Testis (tissue), 2 donors: Measurements from ENCODE around the gene VWA5B1.

Experiments
- POLR2A ChIP-seq: fragments of 450-650 bp; IDR thresholded peaks from one replicate; pipeline ENCODE4 v1.6.1; 2017; ENCODE audit warnings: antibody characterized with exemption, mild to moderate bottlenecking, moderate library complexity
- TF ChIP-seq, protein P1 (sequence below), 3 experiments: fragments of 450-650 bp in 2 of 3; fragments of 200-600 bp in 1 of 3; sonication (generic) in 1 of 3; IDR thresholded peaks; one replicate each; pipeline ENCODE4 v1.5.1; 2016 to 2019; ENCODE audit warnings: antibody characterized with exemption in 3 of 3, mild to moderate bottlenecking in 2 of 3, moderate library complexity in 1 of 3

DNA sequence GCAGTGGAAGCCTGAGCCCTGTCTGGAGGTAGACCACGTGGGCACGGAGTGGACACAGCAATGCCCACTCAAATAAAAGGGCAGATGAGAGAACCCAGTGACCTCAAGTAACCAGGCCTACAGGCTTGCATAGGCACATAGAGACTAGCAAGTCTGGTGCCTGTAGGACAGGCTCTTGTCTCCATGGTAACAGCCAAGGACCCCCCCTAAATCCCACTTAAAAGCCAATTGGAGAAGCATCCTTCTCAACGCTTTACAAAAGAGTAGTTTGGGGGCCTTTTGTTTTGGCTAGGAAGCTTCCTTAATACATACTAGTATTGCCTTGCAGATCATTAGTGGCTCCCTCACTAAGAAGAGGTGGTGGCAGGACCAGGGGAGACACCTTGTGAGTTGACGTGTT is 63.9 kb downstream of the VWA5B1 start:
- TF ChIP-seq POLR2A, result no peak
- TF ChIP-seq, protein P1, sequence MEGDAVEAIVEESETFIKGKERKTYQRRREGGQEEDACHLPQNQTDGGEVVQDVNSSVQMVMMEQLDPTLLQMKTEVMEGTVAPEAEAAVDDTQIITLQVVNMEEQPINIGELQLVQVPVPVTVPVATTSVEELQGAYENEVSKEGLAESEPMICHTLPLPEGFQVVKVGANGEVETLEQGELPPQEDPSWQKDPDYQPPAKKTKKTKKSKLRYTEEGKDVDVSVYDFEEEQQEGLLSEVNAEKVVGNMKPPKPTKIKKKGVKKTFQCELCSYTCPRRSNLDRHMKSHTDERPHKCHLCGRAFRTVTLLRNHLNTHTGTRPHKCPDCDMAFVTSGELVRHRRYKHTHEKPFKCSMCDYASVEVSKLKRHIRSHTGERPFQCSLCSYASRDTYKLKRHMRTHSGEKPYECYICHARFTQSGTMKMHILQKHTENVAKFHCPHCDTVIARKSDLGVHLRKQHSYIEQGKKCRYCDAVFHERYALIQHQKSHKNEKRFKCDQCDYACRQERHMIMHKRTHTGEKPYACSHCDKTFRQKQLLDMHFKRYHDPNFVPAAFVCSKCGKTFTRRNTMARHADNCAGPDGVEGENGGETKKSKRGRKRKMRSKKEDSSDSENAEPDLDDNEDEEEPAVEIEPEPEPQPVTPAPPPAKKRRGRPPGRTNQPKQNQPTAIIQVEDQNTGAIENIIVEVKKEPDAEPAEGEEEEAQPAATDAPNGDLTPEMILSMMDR (IDR thresholded peaks at IDR 0.05), result no peak
